Subcutaneous adipose tissue (tissue), 4 donors: Measurements from ENCODE around the gene ENTPD8. TPM values are rescaled to one million over a fixed set of nuclear protein-coding genes. Genes with fewer than 3 reads are reported as not detected.

ENCODE experiments used
- total RNA-seq, 4 donors: library from RNA; depleted of rRNA; stranded (reverse); fragments of >200 nt; gene quantifications; one replicate each; pipeline ENCODE4 v1.1.0, GENCODE V29; 2016
- TF ChIP-seq, protein P1 (sequence below): fragments of 450-650 bp; IDR thresholded peaks from one replicate; pipeline ENCODE4 v1.5.1; 2016; ENCODE audit warnings: low read depth, mild to moderate bottlenecking, control low read depth, antibody characterized with exemption, moderate library complexity

The ENTPD8 gene
- total RNA-seq, 4 donors from 2014 or later = not detected

DNA sequence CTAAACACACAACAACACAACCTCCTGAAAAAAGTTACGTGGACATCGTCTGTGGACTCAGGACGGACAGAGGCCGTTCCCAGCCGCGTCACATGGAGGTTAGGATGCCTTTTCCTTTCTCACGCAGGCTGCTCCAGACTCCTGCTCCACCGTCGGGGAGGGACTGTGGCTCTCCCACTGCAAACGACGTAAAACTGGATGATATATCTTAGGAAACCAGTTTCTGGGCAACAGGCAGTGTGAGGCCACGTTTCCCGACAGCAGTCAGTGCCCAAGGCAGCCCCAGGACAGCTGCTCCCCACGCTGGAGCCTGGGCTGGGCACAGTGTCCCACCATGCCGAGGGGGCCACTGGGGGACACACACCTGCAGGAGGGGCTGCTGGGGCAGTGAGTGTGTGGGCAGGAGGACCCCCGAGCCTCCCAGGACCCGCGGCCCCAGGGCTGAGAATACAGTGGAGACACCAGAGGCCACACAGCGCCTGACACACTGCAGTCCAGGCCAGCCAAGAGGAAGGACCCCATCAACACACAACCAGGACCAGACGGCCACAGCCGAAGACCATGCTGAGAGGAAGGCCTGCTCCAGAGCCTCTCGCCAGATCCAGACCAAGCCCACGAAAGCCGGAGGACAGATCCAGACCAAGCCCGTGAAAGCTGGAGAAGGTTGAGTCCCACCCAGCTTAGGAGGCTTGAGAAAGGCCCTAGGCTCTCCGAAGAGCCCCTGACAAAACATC, 44.4 kb downstream of the ENTPD8 start:
- TF ChIP-seq, protein P1, sequence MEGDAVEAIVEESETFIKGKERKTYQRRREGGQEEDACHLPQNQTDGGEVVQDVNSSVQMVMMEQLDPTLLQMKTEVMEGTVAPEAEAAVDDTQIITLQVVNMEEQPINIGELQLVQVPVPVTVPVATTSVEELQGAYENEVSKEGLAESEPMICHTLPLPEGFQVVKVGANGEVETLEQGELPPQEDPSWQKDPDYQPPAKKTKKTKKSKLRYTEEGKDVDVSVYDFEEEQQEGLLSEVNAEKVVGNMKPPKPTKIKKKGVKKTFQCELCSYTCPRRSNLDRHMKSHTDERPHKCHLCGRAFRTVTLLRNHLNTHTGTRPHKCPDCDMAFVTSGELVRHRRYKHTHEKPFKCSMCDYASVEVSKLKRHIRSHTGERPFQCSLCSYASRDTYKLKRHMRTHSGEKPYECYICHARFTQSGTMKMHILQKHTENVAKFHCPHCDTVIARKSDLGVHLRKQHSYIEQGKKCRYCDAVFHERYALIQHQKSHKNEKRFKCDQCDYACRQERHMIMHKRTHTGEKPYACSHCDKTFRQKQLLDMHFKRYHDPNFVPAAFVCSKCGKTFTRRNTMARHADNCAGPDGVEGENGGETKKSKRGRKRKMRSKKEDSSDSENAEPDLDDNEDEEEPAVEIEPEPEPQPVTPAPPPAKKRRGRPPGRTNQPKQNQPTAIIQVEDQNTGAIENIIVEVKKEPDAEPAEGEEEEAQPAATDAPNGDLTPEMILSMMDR = no peak

DNA sequence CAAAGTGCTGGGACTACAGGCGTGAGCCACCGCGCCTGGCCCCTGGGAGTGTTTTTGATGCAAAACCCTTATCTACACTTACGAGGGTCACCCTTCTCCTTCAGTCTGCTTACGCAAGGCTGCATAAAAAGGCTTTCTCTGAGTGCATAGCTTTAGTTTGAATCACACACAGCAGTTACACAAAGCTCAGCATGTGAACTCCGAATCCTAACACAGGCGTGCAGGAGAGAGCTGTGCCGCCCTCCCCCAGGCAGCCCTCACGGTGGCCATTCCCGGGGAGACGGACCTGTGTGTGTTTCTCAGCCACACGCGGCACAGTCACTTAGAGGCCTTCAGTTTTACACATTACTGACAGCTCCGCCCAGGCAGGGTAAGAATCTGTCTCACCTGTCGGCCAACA, 44.9 kb downstream of the ENTPD8 start:
- TF ChIP-seq, protein P1 = no peak

DNA sequence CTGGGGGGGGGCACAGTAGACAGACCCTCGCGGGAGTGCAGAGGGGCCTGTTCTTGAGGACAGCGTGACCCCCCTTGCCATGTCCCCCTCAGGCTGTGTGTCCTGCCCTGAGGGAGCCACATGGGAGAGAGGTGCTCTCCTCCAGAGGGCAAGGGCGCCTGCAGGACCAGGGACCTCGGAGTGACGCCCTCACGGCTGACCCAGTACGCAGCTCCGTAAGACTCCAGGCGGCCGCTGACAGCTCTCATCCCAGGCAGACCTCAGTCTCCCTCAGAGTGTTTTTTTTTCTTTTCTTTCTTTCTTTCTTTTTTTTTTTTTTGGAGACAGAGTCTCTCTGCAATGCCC, 45.5 kb downstream of the ENTPD8 start:
- TF ChIP-seq, protein P1 = no peak

DNA sequence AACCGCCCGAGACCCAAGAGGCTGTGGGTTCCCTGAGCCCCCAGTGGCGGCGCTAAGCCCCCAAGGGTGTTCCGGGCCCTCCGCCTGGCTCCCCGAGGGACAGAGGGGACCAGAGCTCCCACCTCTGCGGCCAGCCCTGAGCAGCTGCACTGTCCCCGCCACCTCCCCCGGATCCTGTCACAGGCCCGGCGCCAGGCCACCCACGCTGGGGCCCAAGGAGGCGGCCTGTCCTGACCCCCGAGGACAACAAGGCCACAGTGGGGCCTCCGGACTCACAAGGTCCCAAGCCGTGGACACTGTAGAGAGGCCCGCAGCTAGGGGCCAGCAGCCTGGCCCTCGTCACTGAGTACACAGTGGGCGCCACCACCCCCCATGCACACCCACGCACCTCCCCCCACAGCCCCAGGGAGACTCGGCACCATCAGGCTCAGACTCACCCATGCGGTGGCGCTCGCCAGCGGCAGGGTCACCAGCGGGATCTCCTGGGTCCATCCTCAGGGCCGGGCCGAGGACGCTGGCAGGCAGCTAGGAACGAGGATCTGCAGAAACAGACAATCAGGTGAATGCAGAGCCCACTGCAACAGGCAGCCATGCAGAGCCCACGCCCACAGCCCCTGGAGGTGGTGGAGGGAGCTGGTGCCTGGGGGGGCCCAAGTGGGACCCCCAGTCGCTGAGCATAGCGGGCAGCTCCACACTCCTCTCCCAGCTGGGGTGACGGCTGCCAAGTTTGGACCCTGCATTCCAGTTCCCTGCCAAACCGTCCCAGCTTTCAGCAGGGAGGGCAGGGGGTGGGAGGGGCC, 46.1 kb downstream of the ENTPD8 start:
- TF ChIP-seq, protein P1 = no peak

DNA sequence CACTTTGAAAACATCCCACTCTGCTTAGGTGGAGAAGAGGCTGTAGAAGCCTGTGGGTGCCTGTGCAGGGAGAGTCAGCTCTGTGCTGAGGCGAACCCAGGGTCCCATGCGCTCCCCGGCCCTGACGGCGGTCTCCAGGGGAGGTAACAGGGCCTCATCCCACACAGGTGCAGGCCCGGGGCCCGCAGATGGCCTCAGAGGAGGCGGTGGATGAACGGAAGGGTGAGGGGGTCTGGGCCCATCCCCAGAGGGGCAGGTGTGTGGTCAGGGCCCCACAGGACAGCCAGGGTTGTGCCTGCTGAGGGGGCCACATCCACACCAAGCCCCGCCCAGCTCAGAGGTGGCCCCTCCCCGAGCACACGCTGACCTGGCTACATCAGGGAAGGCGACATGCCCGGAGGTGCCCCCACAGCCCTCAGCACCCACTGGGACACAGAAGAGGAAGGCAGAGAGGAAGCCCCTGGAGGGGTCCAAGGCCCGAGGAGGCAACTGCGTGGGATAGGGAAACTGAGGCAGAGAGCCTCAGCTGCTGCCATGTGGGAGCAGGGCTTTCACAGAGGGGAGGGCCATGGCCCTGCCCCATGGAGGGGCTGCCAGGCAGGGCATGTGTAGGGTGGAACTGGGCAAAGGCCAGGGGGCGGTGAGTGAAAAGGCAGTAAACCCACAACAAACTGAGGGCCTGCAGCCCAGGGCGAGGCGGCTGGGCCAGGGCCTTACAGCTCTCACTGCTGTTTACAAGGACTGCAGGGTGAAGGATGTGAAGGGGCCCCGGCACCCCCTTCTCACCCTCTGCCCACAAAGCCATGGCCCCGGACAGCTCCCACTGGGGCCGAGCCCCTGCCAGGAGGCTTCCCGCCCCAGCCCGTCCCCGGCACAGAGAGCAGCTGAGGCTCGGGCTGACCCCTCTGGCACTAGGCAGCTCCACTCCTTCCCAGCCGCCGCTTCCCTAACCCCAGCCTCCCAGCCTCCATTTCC, 47.7 kb downstream of the ENTPD8 start:
- TF ChIP-seq, protein P1 = no peak

DNA sequence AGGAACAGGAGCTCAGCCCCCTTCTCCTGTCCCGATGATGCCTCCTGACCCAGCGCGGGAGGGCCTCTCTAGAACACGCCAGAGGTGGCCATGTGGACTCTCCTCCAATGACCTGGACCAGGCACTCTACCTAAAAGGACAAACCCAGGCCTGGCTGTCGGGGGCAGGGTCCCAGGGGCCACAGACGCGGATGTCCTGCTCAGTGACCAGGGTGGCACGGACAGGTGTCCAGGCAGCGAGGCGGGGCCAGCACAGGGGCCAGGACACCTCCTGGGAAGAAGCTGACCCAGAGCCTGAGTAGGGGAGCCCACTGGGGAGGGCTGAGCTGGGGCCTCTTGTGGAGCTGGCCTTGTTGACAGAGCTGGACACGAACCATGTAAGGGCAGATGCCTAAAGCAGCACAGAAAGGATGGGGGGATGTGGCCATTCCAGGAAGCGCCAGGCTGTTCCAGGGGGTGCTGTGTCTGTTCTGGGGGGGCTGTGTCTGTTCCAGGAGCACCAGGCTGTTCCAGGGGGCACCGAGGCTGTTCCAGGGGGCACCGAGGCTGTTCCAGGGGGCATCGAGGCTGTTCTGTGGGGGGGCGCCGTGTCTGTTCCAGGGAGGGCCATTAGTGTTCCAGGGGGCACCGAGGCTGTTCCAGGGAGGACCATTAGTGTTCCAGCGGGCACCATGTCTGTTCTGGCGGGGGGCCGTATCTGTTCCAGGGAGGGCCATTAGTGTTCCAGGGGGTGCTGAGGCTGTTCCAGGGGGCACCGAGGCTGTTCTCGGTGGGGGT, 48.7 kb downstream of the ENTPD8 start:
- TF ChIP-seq, protein P1 = no peak
